ENCODE results near the gene REV3L.

The REV3L gene

GRCh38 chr6:111464184-111464583, 18.8 kb downstream of the REV3L start:
- no peak for DNase-seq

- DNase-seq, result no peak
Observed at GRCh38 chr6:111462770-111463391, 20.1 kb downstream of the REV3L start.

GRCh38 chr6:111461860-111462259, 21.2 kb downstream of the REV3L start:
- no peak for DNase-seq

GRCh38 chr6:111458670-111459232, 24.3 kb downstream of the REV3L start:
- DNase-seq, result no peak

GRCh38 chr6:111456208-111456607, 26.8 kb downstream of the REV3L start:
- DNase-seq, result no peak

- DNase-seq, result no peak
Observed at GRCh38 chr6:111450636-111451035, 32.4 kb downstream of the REV3L start.

GRCh38 chr6:111450087-111450486, 32.9 kb downstream of the REV3L start:
- DNase-seq, result no peak

GRCh38 chr6:111449129-111449528, 33.9 kb downstream of the REV3L start:
- DNase-seq, result peak; percentile 9

- no peak for DNase-seq
Observed at GRCh38 chr6:111447051-111447450, 36.0 kb downstream of the REV3L start.

- DNase-seq, result no peak
Observed at GRCh38 chr6:111445861-111446267, 37.2 kb downstream of the REV3L start.

GRCh38 chr6:111444794-111445193, 38.2 kb downstream of the REV3L start:
- no peak for DNase-seq

GRCh38 chr6:111441678-111442243, 41.3 kb downstream of the REV3L start:
- DNase-seq, result no peak

- DNase-seq, result no peak
Observed at GRCh38 chr6:111439171-111439570, 43.8 kb downstream of the REV3L start.

- no peak for DNase-seq
Observed at GRCh38 chr6:111437573-111437972, 45.4 kb downstream of the REV3L start.

- no peak for DNase-seq
Observed at GRCh38 chr6:111432511-111432910, 50.5 kb downstream of the REV3L start.

- DNase-seq, result peak; percentile 29
Observed at GRCh38 chr6:111430605-111431376, 52.2 kb downstream of the REV3L start.

- no peak for DNase-seq
Observed at GRCh38 chr6:111429571-111429970, 53.4 kb downstream of the REV3L start.

GRCh38 chr6:111428811-111429210, 54.2 kb downstream of the REV3L start:
- no peak for DNase-seq

GRCh38 chr6:111427341-111428116, 55.5 kb downstream of the REV3L start:
- DNase-seq, result no peak

GRCh38 chr6:111423960-111424846, 58.8 kb downstream of the REV3L start:
- DNase-seq, result peak; percentile 15

GRCh38 chr6:111423055-111423633, 59.9 kb downstream of the REV3L start:
- DNase-seq, result no peak

Data from NCI-H69 (cell line).